GM20431 (cell line): ENCODE results near the gene BIK.

Experiments used
- in situ Hi-C: fragments of 300-500 bp; cut with MseI, MboI; formaldehyde crosslinking; loops from one replicate; pipeline ENCODE4 v1.15.0; 2020; ENCODE audit warnings: low sequenced_read_pairs; ENCODE audit not compliant: unreplicated experiment

The BIK gene

DNA sequence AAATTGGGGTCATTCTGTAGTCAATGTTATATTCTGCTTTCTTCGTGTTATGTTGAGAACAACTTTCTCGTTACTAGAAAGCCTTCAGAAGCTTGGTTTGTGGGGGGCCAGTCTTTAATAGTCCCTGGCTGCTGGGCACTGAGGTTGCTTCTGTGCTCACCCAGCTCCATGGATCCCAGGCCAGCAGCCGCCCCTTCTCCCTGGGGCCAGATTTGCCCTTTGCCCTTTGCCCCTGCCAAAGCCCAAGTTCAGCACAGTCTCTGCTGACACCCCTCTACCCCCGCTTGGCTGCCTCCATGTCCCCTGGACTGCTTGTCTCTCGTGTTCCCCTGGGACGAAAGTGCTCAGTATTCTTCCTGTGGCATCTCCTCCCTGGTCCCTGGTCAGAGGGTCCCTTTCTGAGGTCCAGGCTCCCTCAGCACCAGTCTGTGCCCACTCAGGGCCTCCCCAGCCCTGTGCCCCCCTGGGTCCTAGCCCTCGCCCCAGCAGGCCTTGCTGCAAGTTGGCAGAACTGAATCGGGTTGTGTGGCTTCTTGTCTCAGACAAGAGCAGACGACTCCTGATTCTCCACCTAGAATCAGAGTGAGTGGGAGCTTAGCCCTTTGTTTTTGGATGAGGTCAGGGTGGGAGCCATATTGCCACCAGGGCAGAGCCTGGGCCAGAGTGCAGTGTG, 47.5 kb downstream of the BIK start:
- in situ Hi-C loops = no loop called here

- in situ Hi-C loops = no loop called here
Observed at GRCh38 chr22:43158778-43159483, 48.4 kb downstream of the BIK start.

DNA sequence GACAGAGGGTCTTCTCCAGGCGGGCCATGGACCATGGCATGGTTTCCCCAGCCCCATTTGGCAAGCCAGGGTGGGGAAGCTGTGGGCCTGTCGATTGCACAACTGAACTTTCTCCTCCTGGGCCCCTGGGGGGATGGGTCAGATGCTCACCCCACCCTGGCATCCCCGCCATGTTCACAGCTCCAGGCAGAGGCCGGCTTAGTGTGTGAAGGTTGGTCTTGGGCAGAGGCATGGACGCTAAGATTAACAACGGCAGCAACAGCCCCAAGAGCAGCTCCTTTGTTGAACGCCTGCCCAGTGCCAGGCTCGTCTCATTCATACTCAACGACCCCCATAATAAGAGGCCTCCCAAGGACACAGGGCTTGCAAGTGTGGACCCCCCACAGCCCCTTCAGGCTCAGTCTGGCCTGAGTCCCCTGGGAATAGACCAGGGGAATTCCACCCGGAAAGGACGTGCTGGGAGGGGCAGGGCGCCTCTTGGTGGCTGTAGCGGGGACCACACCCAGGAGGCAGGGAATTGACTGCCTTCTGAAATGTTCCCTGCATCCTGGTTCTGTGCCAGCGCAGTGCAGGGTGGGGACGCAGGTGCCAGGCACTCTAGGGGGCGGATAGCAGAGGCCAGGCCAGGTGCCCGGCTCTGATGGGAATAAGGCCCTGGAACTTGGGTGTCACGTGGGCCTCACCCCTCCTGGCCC, 49.1 kb downstream of the BIK start:
- in situ Hi-C loops = no loop called here

GRCh38 chr22:43160497-43161126, 50.1 kb downstream of the BIK start:
- in situ Hi-C loops = no loop called here

- in situ Hi-C loops = no loop called here
Observed at GRCh38 chr22:43162412-43163150, 52.0 kb downstream of the BIK start.

- in situ Hi-C loops = no loop called here
Observed at GRCh38 chr22:43163241-43163795, 52.8 kb downstream of the BIK start.

DNA sequence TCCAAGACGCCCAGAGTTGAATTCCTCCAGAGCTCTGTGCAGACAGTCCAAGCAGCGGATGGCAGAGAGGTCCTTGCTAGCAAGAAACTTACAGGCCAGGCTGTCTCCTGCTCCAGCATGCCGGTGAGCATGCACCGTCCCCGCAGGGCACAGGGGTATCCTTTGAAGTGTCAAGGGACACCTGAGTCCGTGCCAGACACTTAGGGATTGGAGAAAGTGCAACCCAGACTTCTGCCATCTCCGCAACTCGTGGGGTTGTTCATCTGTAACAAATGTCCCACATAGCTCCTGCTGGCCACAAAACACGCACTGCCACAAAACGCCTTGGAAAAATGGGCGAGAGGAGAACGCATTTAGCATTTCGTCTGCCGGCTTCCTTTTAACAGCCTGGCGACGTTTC, 54.1 kb downstream of the BIK start:
- in situ Hi-C loops = no loop called here

DNA sequence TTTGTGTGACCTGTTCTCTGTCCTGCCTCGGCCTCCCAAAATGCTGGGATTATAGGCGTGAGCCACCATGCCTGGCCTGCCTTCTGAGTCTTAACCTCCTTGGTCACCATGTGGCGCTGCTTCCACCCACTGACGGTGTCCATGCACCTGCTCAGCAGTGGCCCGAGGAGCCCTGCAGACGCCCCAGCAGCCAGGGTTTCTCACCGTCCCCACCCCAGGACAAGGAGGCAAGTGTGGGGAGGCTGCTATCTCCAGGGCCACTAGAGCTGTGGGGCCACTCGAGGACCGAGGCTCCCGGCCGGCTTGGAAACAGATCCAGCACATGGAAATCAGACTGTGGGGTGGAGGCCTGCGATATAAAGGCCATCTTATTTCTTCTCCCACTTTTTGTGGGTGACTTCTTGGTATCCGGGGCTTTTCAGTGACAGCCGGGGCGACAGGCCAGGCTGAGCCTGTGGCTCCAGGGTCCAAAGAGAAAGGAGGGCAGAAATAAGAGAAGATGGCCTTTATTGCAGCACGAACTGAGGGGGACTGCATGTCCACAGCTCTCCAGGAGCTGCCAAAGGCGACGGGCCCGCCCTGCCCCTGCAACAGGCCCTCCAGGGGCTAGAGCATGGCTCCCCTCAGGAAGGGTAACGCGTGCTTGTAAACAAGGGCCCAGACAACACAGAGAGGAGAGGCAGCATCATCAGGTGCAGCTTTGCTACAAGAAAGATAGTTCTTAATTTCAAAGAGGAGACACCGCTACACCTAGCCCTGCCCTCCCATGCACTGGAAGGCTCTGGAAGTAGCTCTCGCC, 55.8 kb downstream of the BIK start:
- in situ Hi-C loops = no loop called here

- in situ Hi-C loops = no loop called here
Observed at GRCh38 chr22:43167001-43167589, 56.5 kb downstream of the BIK start.

GRCh38 chr22:43168471-43169309, 58.1 kb downstream of the BIK start:
- in situ Hi-C loops = no loop called here

- in situ Hi-C loops = no loop called here
Observed at GRCh38 chr22:43169310-43170130, 59.0 kb downstream of the BIK start.

DNA sequence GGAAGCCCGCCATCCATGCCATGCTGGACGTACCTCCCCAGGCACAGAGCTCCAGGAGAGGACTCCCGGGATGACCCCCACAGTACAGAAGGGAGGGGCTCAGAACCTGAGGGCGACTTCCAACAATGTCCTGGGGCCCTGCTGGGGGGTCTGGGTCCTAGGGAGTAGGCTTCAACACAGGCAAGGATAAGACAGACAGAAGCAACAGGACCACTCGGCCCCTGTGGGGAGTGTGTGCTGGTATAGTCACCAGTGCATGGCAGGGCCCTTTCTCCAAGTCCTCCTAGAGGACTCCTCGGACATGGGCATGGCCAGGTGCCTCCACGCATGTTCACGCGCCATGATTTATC, 59.6 kb downstream of the BIK start:
- in situ Hi-C loops = no loop called here

DNA sequence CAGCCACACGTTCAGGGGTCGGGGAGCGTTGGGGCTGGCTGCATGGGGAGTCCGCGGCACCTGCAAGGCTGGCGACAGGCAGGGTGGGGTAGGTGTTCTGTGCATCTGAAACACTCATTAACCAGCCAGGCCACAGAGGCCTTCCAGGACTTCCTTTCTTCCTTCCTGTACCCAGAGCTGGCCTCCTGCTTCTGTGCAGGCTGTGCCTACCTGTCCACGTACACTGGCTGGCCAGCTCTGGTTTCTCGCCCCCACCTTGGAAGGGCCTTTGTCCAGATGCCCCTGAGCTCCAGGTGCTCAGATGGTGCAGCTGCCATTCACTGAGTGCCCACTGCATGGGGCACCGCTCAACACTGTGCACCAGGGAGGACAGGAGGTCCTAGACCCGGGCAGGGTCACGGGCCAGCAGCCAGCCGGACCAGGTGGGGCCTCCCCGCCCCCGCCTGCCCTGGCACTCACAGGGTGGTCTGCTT, 60.5 kb downstream of the BIK start:
- in situ Hi-C loops = no loop called here

- in situ Hi-C loops = no loop called here
Observed at GRCh38 chr22:43171607-43172006, 61.1 kb downstream of the BIK start.

DNA sequence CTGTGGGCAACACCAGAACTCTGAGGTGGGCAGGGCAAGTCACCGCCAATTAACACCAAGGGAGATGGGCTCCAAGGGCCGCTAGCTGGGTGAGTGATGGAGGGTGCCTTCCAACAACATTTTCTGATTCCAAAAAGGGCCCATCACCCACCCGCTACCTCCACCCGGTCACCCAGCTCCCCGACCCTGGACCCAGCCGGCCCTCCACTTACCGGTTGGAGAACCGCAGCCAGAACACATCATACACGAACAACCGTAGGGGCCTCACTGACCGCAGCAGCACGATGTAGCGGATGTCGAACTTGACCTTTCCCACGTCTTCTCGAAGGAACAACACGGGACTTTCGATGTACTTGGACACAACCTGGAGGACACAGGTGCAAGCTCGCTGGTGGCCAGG, 61.6 kb downstream of the BIK start:
- in situ Hi-C loops = no loop called here

DNA sequence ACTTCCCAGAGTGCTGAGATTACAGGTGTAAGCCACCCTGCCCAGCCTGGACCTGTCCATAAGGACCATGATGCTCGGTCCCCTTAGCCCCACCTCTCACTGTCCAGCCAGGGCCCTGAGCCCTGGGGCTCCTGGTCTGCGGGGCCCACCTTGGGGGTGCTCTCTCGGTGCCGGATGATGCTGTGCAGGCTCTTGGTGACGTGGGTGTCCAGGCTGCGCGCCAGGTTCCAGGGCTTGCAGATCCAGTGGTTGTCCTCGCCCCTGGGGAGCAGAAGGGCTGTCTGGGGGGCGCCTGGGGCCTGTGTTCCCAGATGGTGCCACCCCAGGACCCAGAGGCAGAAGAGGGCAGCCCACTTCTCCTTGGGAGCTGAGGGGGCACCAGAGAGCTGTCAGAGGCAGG, 63.0 kb downstream of the BIK start:
- in situ Hi-C loops = no loop called here
